AG09309 (cell line): ENCODE results near the gene CD151.
A peak's percentile ranks its signal among the peaks of the same experiment; 100 is the strongest.

Source experiments
- DNase-seq: peaks from one replicate; pipeline ENCODE4 v3.0.0-alpha.2; 2010; ENCODE audit warnings: low read depth
- H3K4me3 ChIP-seq: 2 replicates; pipeline ENCODE4 v1.5.1; 2011; ENCODE audit warnings: mild to moderate bottlenecking, low read depth, low read length, moderate library complexity; ENCODE audit not compliant: control insufficient read depth
- TF ChIP-seq, protein P1 (sequence below): IDR thresholded peaks from 2 replicates; pipeline ENCODE4 v1.5.1; 2011; ENCODE audit warnings: mild to moderate bottlenecking, low read depth, low read length, inconsistent platforms; ENCODE audit not compliant: insufficient read depth, control insufficient read depth; ENCODE audit errors: missing control alignments

The CD151 gene

GRCh38 chr11:802693-803466, 29.9 kb upstream of the CD151 start:
- no peak overlapping the region; the same call in 1 of the 2 replicates for H3K4me3 ChIP-seq
- TF ChIP-seq, protein P1, sequence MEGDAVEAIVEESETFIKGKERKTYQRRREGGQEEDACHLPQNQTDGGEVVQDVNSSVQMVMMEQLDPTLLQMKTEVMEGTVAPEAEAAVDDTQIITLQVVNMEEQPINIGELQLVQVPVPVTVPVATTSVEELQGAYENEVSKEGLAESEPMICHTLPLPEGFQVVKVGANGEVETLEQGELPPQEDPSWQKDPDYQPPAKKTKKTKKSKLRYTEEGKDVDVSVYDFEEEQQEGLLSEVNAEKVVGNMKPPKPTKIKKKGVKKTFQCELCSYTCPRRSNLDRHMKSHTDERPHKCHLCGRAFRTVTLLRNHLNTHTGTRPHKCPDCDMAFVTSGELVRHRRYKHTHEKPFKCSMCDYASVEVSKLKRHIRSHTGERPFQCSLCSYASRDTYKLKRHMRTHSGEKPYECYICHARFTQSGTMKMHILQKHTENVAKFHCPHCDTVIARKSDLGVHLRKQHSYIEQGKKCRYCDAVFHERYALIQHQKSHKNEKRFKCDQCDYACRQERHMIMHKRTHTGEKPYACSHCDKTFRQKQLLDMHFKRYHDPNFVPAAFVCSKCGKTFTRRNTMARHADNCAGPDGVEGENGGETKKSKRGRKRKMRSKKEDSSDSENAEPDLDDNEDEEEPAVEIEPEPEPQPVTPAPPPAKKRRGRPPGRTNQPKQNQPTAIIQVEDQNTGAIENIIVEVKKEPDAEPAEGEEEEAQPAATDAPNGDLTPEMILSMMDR: no peak
- DNase-seq: no peak

DNA sequence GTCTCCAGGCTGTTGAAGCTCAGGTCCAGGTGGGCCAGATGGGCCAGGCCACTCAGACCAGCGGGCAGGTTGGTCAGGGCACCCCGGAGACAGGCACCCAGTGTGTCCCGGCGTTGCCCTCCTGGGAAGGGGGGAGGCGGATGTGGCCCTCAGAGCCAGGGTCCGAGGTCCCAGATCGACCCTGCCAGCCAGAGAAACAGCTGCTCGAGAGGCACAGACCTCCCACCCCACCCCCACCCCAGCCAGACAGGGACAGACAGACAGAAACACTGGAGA, 29.3 kb upstream of the CD151 start:
- peak overlapping the region; percentile 66; the same call in 1 of the 2 replicates for H3K4me3 ChIP-seq
- TF ChIP-seq, protein P1: no peak
- no peak for DNase-seq

DNA sequence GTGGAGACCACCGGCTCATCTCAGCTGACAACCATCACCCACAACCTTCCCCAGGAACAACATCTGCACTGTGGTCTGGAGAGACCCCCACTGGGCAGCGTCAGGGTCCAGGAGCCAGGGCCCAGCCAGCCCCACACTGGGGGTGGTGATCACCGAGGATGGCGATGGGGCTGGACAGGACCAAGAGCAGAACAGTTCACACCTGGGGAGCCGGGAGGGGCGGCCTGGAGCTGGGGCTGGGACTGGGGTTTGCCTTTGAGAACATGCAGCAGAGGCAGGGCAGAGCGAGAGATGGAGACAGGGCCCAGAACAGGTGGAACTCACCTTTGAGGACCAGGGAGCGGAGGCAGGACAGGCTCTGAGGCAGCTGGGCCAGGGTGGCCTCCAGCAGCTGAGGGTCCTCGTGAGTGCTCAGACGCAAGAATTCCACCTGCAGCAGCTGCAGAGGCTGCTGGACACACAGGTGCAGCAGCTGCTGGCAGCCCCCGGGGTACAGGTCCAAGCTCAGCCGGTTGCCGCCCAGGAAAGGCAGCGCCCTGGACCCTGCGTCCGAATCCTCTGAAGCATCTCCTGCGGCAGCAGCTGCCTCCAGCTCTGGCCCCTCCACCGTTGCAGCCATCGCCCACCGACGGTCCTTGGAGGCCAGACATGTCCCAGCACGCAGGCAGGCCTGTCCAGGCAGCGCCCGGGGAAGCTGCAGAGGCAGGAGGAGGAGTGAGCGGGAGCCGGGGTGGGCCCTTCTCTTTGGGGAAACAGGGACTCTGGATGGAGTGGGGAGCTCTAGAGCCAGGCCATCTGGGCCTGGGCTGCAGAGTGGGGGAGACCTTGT, 28.8 kb upstream of the CD151 start:
- H3K4me3 ChIP-seq: peak overlapping the region; percentile 66
- TF ChIP-seq, protein P1: no peak
- no peak for DNase-seq

GRCh38 chr11:804599-804964, 28.2 kb upstream of the CD151 start:
- TF ChIP-seq, protein P1: no peak
- H3K4me3 ChIP-seq: peak overlapping the region; percentile 66
- DNase-seq: no peak

DNA sequence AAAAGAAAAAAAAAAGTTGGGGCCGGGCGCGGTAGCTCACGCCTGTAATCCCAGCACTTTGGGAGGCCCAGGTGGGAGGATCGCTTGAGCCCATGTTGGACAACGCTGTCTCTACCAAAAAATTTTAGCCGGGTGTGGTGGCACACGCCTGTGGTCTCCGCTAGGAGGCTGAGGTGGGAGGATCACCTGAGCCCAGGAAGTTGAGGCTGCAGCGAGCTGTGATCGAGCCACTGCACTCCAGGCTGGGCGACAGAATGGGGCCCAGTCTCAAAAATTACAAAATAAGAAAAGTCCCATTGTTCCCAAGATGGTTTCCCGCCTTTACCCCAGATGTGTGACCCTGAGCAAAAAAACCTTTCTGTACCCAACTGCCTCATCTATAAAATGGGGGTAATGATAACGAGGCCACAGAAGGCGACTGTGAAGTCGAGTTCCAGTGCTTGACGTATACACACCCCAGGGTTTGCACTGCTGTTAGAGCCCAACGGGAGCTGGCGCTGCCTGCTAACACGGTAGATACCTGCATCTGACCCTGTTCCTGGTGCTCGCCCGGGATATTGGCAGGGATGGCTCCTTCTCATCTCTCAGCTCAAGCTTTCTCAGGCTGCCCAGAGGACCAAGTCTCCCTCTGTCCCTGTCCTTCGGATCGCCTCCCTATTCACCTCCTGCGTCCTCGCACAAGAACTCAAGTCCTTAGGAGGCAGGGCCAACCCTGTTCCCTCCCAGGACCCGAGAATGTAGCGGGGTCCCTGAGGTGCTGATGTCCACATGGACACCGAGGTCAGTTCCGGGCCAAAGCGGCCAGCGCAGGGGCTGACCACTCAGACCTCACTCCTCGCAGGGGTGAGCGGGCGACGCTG, 24.1 kb upstream of the CD151 start:
- TF ChIP-seq, protein P1: no peak
- peak overlapping the region; percentile 97 for H3K4me3 ChIP-seq
- no peak for DNase-seq

- TF ChIP-seq, protein P1: no peak
- DNase-seq: peak; percentile 82
- peak within 1 kb of the TSS; percentile 97 for H3K4me3 ChIP-seq
Observed at GRCh38 chr11:809287-810039, 23.3 kb upstream of the CD151 start, which contains the start of gene RPLP2. Gene RPLP2 (plus strand): TSS chr11:809967. CDS start chr11:810235, 268 bp downstream.
